GM10266 (cell line): Measurements from ENCODE around the gene NTSR1.

ENCODE experiments used
- DNase-seq: peaks from one replicate; pipeline ENCODE4 v3.0.0; 2012; ENCODE audit errors: extremely low spot score
- TF ChIP-seq, protein P1 (sequence below): IDR thresholded peaks from 2 replicates; pipeline ENCODE4 v1.5.1; 2012; ENCODE audit warnings: mild to moderate bottlenecking, low read depth; ENCODE audit not compliant: control insufficient read depth, insufficient read depth; ENCODE audit errors: missing control alignments

The NTSR1 gene

DNA sequence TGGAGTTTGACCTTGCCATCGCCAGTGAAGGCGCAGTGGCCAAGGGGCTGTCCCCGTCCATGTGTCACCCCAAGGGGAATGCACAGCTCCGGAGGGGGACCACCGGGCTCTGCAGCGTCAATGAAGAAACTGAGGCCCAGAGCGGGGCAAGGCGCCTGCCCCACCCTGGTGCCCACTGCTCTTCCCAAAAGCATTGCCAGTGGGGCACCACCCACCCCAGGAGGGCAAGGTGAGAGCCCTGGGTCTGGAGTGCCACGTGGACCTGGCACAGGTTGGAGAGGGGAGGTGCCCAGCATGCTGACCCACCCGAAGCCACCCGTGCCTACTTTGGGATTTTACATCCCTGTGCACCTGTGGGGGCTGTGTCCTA lies 8.3 kb downstream of the NTSR1 start:
- TF ChIP-seq, protein P1, sequence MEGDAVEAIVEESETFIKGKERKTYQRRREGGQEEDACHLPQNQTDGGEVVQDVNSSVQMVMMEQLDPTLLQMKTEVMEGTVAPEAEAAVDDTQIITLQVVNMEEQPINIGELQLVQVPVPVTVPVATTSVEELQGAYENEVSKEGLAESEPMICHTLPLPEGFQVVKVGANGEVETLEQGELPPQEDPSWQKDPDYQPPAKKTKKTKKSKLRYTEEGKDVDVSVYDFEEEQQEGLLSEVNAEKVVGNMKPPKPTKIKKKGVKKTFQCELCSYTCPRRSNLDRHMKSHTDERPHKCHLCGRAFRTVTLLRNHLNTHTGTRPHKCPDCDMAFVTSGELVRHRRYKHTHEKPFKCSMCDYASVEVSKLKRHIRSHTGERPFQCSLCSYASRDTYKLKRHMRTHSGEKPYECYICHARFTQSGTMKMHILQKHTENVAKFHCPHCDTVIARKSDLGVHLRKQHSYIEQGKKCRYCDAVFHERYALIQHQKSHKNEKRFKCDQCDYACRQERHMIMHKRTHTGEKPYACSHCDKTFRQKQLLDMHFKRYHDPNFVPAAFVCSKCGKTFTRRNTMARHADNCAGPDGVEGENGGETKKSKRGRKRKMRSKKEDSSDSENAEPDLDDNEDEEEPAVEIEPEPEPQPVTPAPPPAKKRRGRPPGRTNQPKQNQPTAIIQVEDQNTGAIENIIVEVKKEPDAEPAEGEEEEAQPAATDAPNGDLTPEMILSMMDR = no peak
- no peak for DNase-seq

DNA sequence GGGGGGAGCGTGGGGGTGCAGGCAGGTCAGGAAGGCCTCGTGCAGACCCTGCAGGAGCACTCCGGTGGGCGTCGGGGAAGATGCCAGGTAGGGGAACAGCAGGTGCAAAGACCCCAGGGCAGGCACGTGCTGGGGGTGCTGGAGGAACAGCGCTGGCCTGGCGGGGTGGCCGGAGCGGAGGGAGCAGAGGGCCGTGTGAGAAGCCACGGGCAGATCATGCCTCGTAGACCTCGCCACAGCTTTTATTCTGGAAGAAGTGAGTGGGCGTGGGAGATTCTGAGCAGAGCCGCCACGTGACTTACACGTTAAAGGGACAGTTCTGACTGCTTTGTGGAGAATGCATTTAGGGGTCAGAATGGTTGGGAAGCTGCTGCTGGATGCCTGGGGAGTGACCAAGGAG lies 9.3 kb downstream of the NTSR1 start:
- TF ChIP-seq, protein P1 = no peak
- no peak for DNase-seq

DNA sequence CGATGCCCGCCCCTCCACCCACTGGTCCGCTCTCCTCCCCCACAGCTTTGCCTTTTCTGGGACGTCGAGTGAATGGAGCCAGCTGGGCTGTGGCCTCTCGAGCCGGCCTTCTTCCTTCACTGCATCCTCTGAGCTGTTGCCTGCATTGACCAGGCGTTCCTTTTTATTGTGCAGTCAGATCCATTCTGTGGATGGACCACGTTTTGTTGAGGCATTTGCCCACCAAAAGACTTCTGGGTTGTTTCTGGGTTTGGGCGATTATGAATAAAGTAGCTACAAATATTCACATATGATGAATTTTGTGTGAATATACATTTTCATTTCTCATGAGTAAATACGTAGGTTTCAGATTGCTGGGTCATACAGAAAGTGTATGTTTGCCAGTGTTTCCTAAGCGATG lies 9.9 kb downstream of the NTSR1 start:
- TF ChIP-seq, protein P1 = no peak
- DNase-seq = no peak

DNA sequence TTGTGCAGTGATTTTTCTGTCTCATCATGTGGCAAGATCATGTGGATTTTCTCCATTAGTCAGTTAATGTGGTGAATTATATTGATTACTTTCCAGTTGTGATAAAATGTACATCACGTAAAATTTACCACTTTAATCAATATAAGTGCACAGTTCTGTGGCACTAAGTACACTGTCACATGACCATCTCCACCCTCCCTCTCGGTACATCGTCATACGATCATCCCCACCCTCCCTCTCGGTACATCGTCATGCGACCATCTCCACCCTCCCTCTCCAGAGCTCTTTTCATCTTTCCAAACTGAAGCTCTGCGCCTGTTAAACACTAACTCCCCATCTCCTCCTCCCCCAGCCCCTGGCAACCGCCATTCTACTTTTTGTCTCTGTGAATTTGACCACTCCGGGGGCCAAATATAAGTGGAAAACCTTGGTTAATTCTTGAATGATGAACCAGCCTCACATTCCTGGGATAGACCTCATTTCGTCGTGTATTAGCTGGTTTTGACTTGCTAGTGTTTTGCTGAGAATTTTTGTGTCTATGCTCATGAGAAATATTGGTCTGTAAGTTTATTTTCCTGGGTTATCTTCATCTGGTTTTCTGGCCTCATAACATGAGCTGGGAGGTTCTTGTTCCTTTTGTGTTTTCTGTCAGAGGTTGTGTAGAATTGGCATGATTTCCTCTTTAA lies 10.8 kb downstream of the NTSR1 start:
- no peak for DNase-seq
- TF ChIP-seq, protein P1 = no peak

DNA sequence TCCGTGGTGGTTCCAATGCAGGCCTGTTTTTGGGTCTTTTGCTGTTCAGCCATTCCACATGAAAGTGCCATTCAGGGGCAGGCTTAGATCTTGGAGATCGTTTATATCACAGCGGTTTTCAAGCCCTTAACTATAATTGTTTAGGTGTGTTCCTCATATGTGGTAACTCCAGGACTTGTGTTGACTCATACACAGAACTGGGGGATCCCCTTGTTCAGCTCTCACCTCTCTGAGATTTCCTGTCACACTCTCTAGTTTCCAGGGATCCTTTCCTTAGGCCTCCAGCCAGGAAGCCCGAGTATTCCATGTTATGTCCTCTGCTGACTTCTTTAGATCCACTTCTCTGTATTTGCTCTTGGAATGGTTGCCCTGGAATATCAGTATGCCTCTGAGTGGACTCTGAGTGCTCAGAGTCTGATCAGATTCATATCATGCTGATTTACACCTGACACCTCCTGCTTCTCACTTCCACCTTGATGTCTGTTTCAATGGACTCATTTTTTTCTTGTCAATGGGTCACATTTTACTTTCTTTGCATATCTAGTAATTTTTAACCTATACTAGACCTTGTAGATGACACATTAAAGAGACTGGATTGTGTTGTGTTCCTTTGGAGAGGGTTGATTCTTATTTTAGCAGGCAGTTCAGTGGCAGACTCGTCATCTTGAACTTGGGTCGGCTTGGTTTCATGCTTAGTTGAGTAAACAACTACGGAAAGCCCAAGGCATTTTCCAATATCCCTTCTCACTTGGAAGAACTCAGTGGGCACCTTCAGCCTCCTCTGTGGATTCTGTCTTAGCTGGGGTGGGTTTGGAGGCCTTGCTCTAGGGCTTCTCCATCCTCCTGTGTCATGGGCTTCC lies 13.1 kb downstream of the NTSR1 start:
- TF ChIP-seq, protein P1 = no peak
- no peak for DNase-seq

DNA sequence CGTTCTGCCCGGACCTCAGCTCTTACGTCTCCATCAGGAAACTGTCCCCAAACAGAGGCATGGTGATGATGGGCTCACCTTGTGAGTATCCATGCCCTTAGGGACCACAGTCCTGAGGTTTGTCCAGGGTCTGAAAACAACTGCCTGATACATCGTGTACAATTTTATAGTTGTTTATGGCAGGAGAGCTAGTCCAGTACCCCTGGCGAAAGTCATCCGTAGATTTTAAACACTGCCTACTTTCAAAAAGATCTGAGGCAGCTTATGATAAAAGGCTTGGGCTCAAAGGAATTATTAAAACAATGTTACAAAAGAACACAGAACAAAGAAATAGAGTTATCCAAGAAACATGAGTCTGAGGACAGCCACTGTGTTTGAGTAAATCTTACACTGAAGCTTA lies 14.0 kb downstream of the NTSR1 start:
- no peak for DNase-seq
- TF ChIP-seq, protein P1 = no peak

DNA sequence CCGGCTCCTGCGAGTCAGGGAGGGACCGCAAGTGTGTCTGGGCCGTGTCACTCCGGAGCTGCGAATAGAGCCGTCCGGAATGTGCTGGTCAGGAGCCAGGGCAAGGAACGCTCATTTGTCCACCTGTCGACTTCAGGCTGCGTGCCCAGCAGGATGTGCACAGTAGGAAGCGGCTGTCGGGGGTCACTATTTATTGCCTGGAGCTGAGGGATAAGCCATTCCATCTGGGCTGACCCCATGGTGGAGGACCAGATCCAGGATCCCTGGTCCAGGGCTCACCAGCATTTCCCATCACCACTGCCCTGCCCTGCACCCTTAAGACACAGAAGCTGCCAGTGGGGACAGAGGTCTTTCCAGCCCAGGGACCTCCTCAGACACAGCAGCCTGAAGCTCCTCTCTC lies 14.7 kb downstream of the NTSR1 start:
- TF ChIP-seq, protein P1 = no peak
- no peak for DNase-seq
